Measurements from ENCODE around the gene EDIL3. TPM values are rescaled to one million over a fixed set of nuclear protein-coding genes. Genes with fewer than 3 reads are reported as not detected.
A peak's percentile ranks its signal among the peaks of the same experiment; 100 is the strongest.

The EDIL3 gene
- total and polyA plus RNA-seq, 2 donors (not counting 3 experiments of a cell fraction or from before 2014, with no cell fraction given), result 9.1 to 28.8 TPM

DNA sequence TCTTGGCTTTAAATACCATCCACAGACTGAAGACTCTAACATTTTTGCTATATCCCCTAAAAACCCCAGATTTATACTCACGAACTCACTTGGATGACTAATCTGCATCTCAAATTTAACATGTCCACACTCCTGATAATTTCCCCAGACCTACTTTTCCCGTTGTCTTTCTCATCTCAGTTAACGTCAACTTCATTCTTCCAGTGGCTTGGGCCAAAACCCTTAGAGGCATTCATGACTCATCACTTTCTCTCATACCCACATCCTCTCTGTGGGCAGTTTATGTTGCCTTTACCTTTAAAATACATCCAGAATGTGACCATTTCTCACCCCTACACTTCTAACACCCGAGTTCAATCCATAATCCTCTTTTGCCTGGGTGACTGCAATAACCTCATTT, 96.7 kb downstream of the EDIL3 start:
- H4K20me1 ChIP-seq (replicated peaks; ENCODE audit: control insufficient read depth, extremely low read depth, insufficient read depth, low read length), result no peaks in the 10 kb centered on the region
- dilution Hi-C loops (cut with MboI; ENCODE audit: extremely low pct_ligation_motif_present, low sequenced_read_pairs), result no loop called here
- H3K9me1 ChIP-seq (replicated peaks; ENCODE audit: control insufficient read depth, extremely low read depth, insufficient read depth, low read length), result no peaks in the 10 kb centered on the region
- peaks cover 20% of the 10 kb centered on the region for H3K4me1 ChIP-seq (ENCODE audit: control insufficient read depth, extremely low read depth, insufficient read depth, low read length)
- CTCF ChIA-PET, result interaction anchor here (2.0 kb wide), 1 partner anchor 13 kb away, joined by 7 read pairs; no protein-coding TSS in a partner anchor
- no TSS peak for BruUV-seq (replicated peaks)
- H3K27ac ChIP-seq (ENCODE audit: insufficient read depth, low read depth, low read length), result no peak overlapping the region
- no peaks in the 10 kb centered on the region for H3K27me3 ChIP-seq (ENCODE audit: control insufficient read depth in 2 of 2, insufficient read depth in 2 of 2, low read length in 2 of 2)
- intact Hi-C loops (cut with micrococcal nuclease), result no loop called here
- no peak overlapping the region for H3K9ac ChIP-seq (replicated peaks; ENCODE audit: extremely low read depth, insufficient read depth, low read length)
- H3K79me2 ChIP-seq (ENCODE audit: control insufficient read depth, insufficient read depth, low read length), result no peaks in the 10 kb centered on the region
- DNase-seq (ENCODE audit: low read depth, low spot score), result peak; percentile 38
- H3K36me3 ChIP-seq (ENCODE audit: control insufficient read depth in 2 of 2, extremely low read depth in 1 of 2, insufficient read depth in 2 of 2, low read length in 2 of 2), result no peaks in the 10 kb centered on the region
- FAIRE-seq, result peak; percentile 65
- H3K4me3 ChIP-seq (replicated peaks in 1 of 3; ENCODE audit: insufficient read depth in 1 of 3, low read depth in 1 of 3, low read length in 3 of 3), result no peak overlapping the region
- POLR2A ChIA-PET, result no interaction called here
- TF ChIP-seq MYC (IDR thresholded peaks at IDR 0.05; ENCODE audit: low read depth, low read length) (no peak), JUN (IDR thresholded peaks at IDR 0.05; ENCODE audit: borderline replicate concordance, insufficient read depth, insufficient read length, low read depth) (peak; percentile 43), POLR2AphosphoS5 (IDR thresholded peaks at IDR 0.05; ENCODE audit: insufficient read depth, low read depth, low read length) (peak; percentile 35), FOS (IDR thresholded peaks at IDR 0.05; ENCODE audit: borderline replicate concordance, insufficient read depth, low read length) (peak; percentile 64)
- H3K9me3 ChIP-seq (replicated peaks; ENCODE audit: control insufficient read depth, insufficient read depth, low read length), result no peaks in the 10 kb centered on the region
- H2AFZ ChIP-seq (ENCODE audit: low read depth, low read length), result peak overlapping the region; percentile 71
- no peak overlapping the region for H3K4me2 ChIP-seq (ENCODE audit: insufficient read depth, low read length)

DNA sequence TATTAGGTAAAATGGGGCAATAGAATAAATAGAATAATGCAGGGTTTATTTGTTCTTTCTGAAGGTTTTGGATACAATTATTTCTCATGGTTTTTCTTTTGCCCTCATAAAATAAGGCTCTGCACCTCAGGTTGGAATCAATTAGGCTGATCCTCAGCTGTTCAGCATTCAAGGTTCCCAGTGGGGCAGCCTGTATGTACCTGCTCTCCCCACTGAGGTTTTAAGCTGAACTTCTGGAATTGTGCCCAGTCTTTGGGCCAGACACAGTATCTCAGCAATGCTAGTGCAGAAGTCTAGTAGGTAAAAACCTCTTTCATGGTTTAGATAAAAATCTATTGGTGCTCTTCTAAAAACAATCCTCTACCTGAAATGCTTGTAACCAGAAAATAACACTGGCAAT, 98.0 kb downstream of the EDIL3 start:
- no peak overlapping the region for H3K9ac ChIP-seq (replicated peaks; ENCODE audit: extremely low read depth, insufficient read depth, low read length)
- DNase-seq (ENCODE audit: low read depth, low spot score) (no peak), FAIRE-seq (no peak)
- H3K36me3 ChIP-seq (ENCODE audit: control insufficient read depth in 2 of 2, extremely low read depth in 1 of 2, insufficient read depth in 2 of 2, low read length in 2 of 2), result no peaks in the 10 kb centered on the region
- no peaks in the 10 kb centered on the region for H3K9me3 ChIP-seq (replicated peaks; ENCODE audit: control insufficient read depth, insufficient read depth, low read length)
- no peaks in the 10 kb centered on the region for H3K27me3 ChIP-seq (ENCODE audit: control insufficient read depth in 2 of 2, insufficient read depth in 2 of 2, low read length in 2 of 2)
- H3K9me1 ChIP-seq (replicated peaks; ENCODE audit: control insufficient read depth, extremely low read depth, insufficient read depth, low read length), result no peaks in the 10 kb centered on the region
- peaks cover 20% of the 10 kb centered on the region for H3K4me1 ChIP-seq (ENCODE audit: control insufficient read depth, extremely low read depth, insufficient read depth, low read length)
- no peak overlapping the region for H3K4me2 ChIP-seq (ENCODE audit: insufficient read depth, low read length)
- H3K27ac ChIP-seq (ENCODE audit: insufficient read depth, low read depth, low read length), result no peak overlapping the region
- H3K4me3 ChIP-seq (replicated peaks in 1 of 3; ENCODE audit: insufficient read depth in 1 of 3, low read depth in 1 of 3, low read length in 3 of 3), result no peak overlapping the region
- CTCF ChIA-PET, result interaction anchor here (1.5 kb wide), 1 partner anchor 11 kb away, joined by 5 read pairs; no protein-coding TSS in a partner anchor
- H4K20me1 ChIP-seq (replicated peaks; ENCODE audit: control insufficient read depth, extremely low read depth, insufficient read depth, low read length), result no peaks in the 10 kb centered on the region
- no peak for TF ChIP-seq POLR2AphosphoS5 (IDR thresholded peaks at IDR 0.05; ENCODE audit: insufficient read depth, low read depth, low read length)
- no peak for TF ChIP-seq JUN (IDR thresholded peaks at IDR 0.05; ENCODE audit: borderline replicate concordance, insufficient read depth, insufficient read length, low read depth)
- TF ChIP-seq MYC (IDR thresholded peaks at IDR 0.05; ENCODE audit: low read depth, low read length), result no peak
- TF ChIP-seq, protein P1, sequence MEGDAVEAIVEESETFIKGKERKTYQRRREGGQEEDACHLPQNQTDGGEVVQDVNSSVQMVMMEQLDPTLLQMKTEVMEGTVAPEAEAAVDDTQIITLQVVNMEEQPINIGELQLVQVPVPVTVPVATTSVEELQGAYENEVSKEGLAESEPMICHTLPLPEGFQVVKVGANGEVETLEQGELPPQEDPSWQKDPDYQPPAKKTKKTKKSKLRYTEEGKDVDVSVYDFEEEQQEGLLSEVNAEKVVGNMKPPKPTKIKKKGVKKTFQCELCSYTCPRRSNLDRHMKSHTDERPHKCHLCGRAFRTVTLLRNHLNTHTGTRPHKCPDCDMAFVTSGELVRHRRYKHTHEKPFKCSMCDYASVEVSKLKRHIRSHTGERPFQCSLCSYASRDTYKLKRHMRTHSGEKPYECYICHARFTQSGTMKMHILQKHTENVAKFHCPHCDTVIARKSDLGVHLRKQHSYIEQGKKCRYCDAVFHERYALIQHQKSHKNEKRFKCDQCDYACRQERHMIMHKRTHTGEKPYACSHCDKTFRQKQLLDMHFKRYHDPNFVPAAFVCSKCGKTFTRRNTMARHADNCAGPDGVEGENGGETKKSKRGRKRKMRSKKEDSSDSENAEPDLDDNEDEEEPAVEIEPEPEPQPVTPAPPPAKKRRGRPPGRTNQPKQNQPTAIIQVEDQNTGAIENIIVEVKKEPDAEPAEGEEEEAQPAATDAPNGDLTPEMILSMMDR (IDR thresholded peaks at IDR 0.05; ENCODE audit: extremely low read depth in 1 of 2, insufficient read depth in 1 of 2, low read depth in 1 of 2, low read length in 2 of 2), result no peak
- TF ChIP-seq, protein P2, sequence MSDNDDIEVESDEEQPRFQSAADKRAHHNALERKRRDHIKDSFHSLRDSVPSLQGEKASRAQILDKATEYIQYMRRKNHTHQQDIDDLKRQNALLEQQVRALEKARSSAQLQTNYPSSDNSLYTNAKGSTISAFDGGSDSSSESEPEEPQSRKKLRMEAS (IDR thresholded peaks at IDR 0.05; ENCODE audit: insufficient read depth, insufficient read length), result no peak
- TF ChIP-seq GATA2 (IDR thresholded peaks at IDR 0.05; ENCODE audit: insufficient read depth, insufficient read length, low read depth, low read length), result no peak
- no peak for TF ChIP-seq EZH2 (IDR thresholded peaks at IDR 0.05; ENCODE audit: borderline replicate concordance, low read depth, low read length, severe bottlenecking)
- TF ChIP-seq FOS (IDR thresholded peaks at IDR 0.05; ENCODE audit: borderline replicate concordance, insufficient read depth, low read length), result no peak
- no peak for TF ChIP-seq POLR2A (IDR thresholded peaks at IDR 0.05; ENCODE audit: low read depth, low read length)
- dilution Hi-C loops (cut with MboI; ENCODE audit: extremely low pct_ligation_motif_present, low sequenced_read_pairs), result no loop called here
- POLR2A ChIA-PET, result no interaction called here
- no peak overlapping the region for H2AFZ ChIP-seq (ENCODE audit: low read depth, low read length)
- BruUV-seq (replicated peaks), result no TSS peak
- no peaks in the 10 kb centered on the region for H3K79me2 ChIP-seq (ENCODE audit: control insufficient read depth, insufficient read depth, low read length)
- intact Hi-C loops (cut with micrococcal nuclease), result no loop called here
